HG02798 (cell line): ENCODE data around the gene CCR7.

Source experiments
- ATAC-seq: cut with Tn5 transposase; IDR thresholded peaks from one replicate; pipeline ENCODE4 v1.9.1; 2021; ENCODE audit warnings: mild to moderate bottlenecking; ENCODE audit not compliant: unreplicated experiment, poor library complexity

The CCR7 gene

DNA sequence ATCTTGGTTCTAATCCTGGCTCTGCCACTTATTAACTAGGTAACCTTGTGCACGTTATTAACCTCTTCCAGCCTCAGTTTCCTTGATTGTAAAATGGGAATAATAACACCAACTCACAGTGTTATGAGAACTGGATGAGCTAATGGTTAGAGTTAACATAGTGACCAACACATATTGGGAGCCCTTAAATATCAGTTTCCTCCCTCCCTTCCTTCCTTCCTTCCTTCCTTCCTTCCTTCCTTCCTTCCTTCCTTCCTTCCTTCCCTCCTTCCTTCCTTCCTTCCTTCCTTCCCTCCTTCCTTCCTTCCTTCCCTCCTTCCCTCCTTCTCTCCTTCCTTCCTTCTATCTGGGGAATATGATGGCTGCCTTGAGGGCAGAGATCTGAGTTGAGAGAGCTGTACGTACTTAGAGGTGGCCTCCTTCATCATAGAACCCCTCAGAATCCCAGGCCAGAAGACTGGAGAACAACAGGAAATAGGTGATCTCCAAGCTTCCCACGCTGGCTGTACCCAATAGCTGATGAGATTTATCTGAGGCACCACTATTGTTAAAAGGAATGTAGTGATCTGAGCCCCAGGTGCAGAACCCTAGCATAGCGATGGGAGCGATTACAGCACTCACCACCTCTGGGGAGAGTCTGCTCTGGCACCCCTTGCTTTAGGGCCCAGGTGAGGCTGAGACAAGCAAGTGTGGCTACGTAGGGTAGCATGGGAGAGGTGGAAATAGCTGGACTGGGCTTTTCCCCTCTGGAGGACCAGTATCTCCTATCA, 26.2 kb downstream of the CCR7 start:
- no peak for ATAC-seq

DNA sequence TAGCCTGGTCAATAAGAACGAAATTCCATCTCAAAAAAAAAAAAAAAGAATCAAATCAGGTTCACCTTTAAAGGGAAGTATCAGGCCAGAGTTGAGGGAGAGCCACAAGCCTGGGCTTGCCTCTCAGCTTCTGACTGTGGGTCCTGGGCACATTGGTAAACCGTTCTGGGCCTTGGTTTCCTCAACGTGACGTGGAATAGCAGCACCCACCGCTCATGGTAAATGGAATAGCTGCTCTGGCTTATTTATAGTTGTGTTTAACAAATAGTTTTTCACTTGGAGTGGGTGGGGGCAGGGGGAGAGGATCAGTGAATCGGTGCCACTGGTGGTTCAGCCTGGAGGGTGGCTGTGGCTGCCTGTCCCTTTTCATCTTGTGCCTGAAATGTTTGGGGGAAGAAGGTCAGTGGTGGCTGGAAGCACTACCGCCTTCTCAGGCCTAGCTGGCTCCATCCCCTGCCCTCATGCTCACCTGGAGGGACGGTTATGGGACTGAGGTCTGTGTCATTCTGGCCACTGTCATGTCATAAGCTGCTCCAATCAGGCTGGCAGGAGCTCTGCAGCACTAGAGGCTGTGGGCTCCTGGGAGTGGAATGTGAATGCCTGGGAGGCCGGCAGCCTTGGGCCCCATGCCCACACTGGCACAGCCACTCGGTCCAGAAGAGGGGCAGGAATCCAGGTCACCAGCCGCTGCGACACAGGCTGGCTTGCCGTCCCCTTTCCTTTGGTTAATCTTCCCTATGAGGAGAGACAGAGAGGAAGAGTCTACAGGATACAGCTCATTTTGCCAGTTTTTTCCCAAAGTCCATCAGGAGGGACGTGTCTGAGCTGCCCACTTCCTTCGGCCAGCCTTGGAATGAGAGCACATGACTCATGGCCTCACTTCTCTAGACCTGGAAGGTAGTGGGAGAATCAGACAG, 27.0 kb downstream of the CCR7 start:
- ATAC-seq: no peak

DNA sequence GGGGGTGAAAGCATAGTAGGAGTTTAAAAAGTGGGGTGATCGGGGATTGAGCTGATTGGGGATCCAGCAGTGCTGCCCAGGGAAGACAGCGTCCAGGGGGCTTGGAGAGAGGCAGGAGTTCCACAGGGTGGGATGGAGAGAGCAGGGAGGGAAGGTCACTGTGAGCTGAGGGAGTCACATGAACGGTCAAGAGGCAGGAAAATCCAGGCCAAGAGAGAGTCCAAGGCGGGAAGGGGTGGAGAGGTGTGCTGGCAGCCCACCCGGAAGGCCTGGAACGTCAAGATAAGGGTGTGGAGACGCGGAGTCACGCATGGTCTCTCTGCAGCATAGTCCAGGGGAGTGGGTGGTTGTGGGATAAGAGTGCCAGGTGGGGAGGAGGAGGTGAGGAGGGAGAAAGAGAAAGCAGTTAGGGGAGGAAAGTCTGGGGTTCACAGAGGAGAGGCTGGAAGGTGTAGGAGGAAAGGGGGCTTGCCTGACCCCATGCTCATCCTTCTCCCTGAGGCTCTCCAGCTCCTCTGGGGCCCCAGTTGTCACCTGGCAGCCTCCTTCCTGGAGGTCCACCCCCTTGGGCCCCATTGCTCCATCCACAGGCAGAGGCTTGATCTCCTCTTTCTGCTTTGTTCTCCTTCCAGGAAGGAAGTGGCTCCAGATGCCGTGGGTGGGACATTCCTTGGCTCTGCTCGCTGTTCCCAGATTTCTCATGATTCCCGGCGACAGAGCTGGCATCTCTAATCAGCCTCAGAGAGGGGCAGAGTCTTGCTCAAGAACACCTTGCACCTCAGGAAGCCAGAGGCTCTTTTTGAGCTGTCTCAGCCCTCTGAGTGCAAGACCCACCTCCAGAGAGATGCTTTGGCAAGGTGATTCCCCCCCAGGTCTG, 28.7 kb downstream of the CCR7 start:
- no peak for ATAC-seq

DNA sequence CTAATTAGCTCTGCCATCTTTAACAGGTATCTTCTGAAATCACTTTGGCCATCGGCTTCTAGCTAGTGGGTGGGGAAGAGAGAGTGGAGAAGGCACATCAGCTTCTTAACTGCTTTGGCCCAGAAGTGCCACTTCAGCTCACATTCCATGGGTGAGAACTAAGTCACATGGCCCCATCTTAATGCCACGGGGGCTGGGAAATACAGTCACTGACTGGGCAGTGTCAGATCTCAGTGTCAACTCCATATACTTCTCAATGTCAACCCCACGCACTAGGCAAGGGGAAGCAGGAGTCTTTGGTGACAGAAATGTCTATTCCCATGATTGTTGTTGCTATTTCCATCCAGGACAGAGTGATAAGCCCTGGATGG, 29.4 kb downstream of the CCR7 start:
- ATAC-seq: no peak

DNA sequence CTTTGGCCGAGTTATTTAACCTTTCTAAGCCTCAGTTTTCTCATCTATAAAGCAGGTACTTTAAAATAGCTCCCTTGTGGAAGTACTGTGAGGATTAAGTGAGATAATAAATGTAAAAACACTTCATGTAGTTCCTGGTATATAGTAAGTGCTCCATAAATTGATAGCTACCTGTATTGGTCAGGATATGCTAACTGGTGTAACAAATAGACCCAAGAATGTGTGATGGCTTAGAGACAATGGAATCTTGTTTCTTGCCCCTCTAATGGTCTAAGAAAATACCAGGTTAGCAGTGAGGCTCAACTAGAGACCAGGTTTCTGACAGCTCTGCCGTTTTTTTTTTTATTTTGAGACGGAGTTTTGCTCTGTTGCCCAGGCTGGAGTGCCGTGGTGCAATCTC, 29.8 kb downstream of the CCR7 start:
- no peak for ATAC-seq

DNA sequence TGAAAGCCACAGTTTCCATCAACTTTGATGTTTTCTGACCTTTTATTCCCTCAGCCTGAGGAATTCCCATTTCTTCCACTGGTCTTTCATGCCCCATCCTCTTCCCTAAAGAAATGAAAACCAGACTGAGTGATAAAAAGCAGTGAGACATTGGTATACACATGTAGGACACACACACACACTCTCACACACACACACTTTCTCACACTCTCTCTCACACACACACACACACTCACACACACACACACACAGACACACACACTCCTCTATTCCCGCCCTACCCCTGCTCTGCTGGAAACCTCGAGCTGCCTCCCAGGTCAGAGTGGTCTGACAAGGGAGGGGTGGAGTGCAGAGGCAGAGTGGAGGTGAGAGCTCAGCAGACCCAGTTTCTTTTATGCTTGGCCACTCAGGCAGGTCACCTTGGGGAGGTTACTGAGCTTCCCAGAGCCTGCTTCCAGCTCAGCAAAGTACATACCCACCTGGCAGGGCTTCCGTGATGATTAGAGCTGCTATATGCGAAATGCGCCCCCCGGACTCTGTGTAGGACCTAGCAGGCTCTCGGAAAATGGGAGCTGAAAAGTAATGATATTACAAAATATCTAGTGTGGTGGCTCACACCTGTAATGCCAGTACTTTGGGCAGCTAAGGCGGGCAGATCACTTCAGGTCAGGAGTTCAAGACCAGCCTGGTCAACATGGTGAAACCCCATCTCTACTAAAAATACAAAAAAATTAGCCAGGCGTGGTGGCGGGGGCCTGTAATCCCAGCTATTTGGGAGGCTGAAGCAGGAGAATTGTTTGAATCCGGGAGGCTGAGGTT, 30.7 kb downstream of the CCR7 start:
- no peak for ATAC-seq

DNA sequence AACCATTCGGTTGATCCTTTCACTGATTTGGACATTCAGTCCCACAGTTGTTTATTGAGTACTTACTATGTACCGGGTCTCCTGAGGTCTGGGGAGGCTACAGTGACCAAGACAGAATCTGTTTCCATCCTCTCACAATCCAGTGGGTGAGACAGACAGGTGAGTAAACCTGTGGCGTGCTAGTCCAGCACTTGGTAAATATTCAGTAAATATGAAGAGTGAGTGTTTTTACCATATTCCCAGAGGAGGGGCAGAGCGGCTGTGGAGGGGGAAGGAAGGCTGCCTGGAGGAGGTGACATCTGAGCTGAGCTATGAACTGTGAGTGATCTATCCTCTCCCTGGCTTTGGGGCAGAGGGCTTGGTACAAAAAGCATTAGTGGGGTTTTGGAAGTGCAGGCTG, 31.4 kb downstream of the CCR7 start:
- no peak for ATAC-seq

DNA sequence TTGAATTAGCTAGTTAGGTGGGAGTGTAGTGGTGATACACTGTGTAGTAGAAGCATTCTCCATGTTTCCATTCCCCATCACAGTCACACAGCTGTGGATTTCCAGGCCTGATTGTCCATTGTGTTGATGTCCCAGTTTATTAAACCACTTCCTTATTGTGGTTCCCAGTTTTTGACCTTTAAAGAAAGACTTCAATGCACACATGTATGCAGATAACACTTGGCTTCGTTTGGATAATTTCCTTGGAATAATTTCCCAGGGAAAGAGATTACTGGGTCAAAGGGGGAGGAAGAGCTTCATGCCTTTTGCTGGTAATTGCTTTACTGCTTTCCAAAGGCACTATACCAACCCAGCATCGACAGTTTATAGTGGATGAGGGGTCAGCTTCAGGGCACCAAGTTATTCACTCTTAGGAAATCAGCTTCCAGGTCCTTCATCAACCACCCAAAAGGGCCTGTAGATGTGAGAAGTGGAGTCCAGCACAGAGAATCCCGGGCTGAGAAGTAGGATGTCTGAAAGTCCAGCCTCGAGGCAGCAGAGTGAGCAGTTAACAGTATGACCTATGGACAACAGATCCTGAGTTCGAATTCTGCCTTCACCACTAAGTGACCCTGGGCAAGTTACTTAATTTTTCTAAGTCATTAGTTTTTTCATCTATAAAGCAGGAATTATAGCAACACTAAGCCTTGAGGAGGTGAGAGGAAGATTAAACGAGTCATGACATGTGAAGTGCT, 32.6 kb downstream of the CCR7 start:
- ATAC-seq: no peak

DNA sequence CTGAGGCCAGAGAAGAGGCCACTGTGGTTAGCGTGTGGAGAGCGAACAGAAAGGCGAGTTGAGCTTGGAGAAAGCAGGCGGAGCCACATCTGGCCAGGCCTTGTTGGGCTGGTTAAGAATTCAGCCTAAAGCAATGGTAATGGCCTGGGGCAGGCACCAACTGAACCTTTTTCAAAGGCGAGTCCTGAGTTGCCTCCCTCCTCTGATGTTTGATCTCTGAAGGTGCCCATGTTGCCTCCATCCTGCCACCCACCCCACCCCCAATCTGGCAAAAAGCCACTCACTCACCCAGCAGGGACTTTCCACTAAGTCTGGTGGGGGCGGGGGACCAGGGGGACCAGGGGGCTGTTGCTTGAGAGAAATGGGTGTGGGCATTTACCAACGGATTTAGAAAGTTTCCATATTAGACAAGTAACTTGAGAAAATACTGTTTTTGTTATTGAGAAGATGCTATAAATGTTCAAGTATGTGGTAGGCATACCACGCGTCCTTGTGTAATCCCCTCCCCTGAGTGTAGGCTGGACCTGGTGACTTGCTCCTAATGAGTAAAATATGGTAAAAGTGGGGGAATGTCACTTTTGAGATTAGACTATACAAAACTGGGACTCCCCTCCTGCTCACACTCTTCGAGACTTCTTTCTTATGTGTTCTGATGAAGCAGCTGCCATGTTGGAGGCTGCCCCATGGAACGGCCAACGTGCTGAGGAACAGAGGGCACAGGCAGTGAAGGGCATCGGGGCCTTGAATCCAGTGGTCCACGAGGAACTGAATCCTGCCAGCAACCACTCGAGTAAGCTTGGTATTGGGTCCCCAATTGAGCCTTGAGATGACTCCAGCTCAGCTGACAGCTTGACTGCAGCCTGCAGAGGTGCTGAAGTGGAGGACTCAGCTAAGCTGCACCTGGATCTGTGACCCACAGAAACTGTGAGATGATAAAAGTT, 34.0 kb downstream of the CCR7 start:
- ATAC-seq: peak; percentile 35

DNA sequence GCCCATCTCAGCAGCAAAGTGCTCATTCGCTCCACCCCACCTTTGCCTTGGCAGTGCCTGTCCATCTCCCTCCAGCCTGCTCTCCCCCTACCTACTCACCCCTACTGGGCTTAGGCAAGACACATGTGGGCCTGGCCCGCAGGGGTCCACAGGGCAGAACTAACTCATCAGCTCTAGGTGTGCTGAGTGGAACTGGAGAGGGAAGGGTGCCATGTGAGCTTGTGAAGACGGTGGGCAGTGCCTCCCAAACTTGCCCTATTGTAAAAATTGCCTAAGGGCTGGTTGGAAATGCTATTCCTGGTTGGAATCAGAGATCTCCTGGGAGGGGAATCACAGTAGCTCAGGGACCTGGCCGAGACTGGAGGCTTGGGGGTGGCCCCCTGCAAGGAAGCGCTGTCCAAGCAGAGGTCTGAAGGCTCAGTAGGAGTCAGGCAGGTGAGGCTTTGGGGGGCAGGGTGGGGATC, 34.7 kb downstream of the CCR7 start:
- no peak for ATAC-seq

DNA sequence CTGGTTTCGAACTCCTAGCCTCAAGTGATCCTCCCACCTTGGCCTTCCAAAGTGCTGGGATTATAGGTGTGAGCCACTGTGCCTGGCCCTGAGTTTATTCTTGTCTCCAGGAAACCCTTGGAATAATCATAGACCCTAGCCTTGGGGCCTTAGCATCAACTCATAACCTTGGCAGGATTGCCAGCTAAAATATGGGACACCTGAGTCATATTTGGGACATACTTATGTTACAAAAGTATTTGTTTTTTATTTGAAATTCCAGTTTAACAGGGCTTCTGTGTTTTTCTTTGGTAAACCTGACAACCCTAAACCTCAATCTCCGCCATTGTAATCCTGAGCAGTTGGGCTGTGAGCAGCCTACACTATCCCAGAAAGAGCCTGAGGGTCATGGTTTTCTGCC, 35.3 kb downstream of the CCR7 start:
- ATAC-seq: no peak

DNA sequence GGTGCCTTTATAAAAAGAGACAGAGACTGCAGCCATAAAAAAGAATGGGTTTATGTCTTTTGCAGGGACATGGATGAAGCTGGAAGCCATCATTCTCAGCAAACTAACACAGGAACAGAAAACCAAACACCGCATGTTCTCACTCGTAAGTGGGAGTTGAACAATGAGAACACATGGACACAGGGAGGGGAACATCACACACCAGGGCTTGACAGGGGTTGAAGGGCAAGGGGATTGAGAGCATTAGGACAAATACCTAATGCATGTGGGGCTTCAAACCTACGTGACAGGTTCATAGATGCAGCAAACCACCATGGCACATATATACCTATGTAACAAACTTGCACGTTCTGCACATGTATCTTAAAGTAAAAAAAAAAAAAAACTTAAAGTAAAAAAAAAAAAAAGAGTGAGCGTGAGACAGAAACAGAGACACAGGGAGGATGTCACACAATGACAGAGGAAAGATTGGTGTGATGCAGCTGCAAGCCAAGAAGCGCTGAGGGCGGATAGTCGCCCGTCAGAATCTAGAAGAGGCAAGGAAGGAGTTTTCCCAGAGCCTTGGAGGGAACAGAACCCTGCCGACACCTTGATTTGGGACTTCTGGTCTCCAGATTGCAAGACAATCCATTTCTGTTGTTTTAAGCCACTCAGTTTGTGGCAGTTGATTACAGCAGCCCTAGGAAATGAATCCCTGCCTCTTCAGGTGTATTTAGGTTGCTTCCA, 36.4 kb downstream of the CCR7 start:
- ATAC-seq: no peak

DNA sequence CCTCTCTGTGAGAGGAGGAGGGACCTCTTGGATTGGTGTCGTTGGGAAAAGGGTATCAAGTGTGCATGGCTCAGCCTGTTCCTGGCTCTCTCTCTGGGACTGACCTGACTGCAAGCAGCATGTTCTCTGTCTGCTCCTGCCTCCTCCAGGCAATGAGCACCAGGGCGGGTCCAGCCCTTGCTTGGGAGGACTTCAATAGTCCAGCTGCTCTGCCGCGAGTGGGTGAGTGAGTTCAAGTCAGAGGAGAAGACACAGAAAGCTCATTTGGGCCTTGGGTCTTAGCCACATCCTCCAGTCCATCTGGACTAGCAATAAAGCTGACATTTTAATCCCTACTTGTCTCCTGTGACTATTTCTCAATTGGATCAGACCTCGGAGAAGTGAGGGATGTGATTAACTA, 38.6 kb downstream of the CCR7 start:
- no peak for ATAC-seq

DNA sequence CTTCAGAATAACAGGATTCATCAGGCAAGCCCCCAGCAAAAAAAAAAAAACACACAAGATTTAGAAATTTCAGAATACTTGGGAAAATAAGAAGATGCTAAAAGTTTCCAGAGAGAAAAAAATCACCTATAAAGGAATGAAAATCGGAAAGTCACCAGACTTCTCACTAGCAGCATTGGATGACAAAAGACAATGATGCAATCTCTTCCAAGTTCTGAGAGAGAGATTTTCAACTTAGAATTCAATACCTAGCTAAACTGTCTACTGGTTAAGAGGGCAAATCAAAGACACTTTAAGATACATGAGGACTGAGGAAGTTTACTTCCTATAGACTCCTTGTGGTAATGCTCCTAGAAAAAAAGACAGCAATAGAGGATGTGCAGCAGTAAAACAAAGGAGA, 40.0 kb downstream of the CCR7 start:
- no peak for ATAC-seq

DNA sequence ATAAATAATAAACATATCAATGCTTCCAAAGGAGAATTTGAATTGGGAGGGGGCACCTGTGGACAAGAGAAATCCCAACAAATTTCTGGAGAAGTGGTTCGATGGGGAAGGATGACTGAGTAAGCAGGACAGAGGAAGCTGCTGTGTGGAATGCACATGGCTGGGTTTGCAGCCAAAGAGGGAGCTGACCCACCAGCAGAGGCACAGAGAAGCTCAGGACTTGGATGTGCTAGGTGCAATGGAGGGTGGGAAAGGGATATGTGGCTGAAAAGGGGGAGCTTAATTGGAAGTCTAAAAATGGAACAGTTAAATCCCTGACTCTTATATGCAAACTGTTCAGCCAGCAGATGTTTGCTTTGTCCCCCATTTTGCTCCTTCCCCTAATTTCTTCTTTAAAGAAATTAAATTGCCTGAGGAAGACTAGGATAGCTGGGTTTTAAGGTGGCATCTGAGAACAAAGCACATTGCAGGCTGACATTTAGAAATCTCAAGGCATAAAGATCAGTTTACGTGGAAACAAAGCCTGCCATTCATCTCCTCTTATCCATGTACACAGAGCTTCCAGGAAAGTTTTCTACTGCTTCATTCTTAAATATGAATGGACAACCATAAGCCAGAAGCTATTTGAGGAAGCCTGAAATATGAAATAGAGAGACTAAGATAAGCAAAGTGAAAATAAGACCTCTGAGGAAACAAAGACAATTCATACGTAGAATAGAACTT, 40.9 kb downstream of the CCR7 start:
- ATAC-seq: no peak

DNA sequence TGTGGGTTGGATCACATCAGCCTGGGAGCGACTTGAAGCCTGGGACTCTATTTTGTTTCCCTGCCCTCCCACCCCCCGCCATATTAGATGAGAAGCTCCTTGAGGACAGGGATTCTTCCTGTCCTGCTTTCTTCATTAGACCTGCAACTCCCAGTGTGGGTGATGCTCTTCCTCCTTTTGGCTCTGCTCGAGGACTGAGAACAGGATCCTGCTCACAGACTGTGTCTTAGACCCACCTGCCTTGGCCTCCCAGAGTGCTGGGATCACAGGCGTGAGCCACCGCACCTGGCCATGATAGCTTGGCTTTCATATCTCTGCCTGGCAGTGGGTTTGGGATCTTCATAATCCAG, 42.3 kb downstream of the CCR7 start:
- ATAC-seq: no peak
